Mucosa of descending colon (tissue), 3 donors: ENCODE data around the gene METTL25. TPM values are rescaled to one million over a fixed set of nuclear protein-coding genes. Genes with fewer than 3 reads are reported as not detected.

Experiments used
- ATAC-seq: fragments of 200-7000 bp; cut with Tn5 transposase; one replicate; pipeline ENCODE4 v1.9.1; 2020; ENCODE audit warnings: mild to moderate bottlenecking, moderate library complexity
- DNase-seq, 3 donors: peaks; one replicate each; pipeline ENCODE4 v3.0.0-alpha.2; 2020
- H3K36me3 ChIP-seq: fragments of 200-600 bp; one replicate; pipeline ENCODE4 v1.8.0; 2021; ENCODE audit warnings: low read depth, mild to moderate bottlenecking
- H3K4me1 ChIP-seq: fragments of 200-600 bp; one replicate; pipeline ENCODE4 v1.8.0; 2021; ENCODE audit warnings: low read depth, mild to moderate bottlenecking
- H3K4me3 ChIP-seq: fragments of 200-600 bp; one replicate; pipeline ENCODE4 v1.8.0; 2021; ENCODE audit warnings: mild to moderate bottlenecking
- H3K9me3 ChIP-seq: fragments of 200-600 bp; one replicate; pipeline ENCODE4 v1.8.0; 2021; ENCODE audit warnings: mild to moderate bottlenecking
- CTCF ChIP-seq: fragments of 200-600 bp; IDR thresholded peaks from one replicate; pipeline ENCODE4 v1.8.0; 2022; ENCODE audit warnings: antibody characterized with exemption, mild to moderate bottlenecking
- intact Hi-C, 2 donors: fragments of 100-400 bp; cut with DNase I in 1 of 2; cut with micrococcal nuclease in 1 of 2; formaldehyde crosslinking; loops; one replicate each; pipeline versions ENCODE4 v1.11.0 to v1.11.1; 2022; cut with DNase I, micrococcal nuclease
- total RNA-seq, 3 donors: library from RNA; stranded (reverse); fragmentation: NEBNext Ultra II Directional in 2 of 3; extraction: Animal tissue kit (Norgen Biotek cat#: 25700) in 2 of 3; gene quantifications; one replicate each; pipeline versions ENCODE4 v1.2.1 to v1.2.4, GENCODE V29; 2021 to 2023
- donor health status: DM: no; HTN: no; CAD: no; lungs with moderate emphysema.
- donor health status: DM: no; HTN: no; CAD: no.
- donor health status: DM: no; HTN: yes; CAD: no.

Gene METTL25
- total RNA-seq, 3 donors from 2014 or later = 9.7 to 20.4 (median 15.5) TPM

- no peak for TF ChIP-seq CTCF
- intact Hi-C loops = no loop called here
- Histone ChIP-seq H3K9me3 (no peaks in the 10 kb centered on the region), H3K4me3 (no peak overlapping the region), H3K4me1 (no peaks in the 10 kb centered on the region), H3K36me3 (no peaks in the 10 kb centered on the region)
- no peak for DNase-seq
- ATAC-seq = no peak
Measured at GRCh38 chr12:82458101-82458500, 99.8 kb downstream of the METTL25 start.

GRCh38 chr12:82461393-82461792 is 103.1 kb downstream of the METTL25 start:
- H3K36me3 ChIP-seq = no peaks in the 10 kb centered on the region
- no peaks in the 10 kb centered on the region for H3K4me1 ChIP-seq
- H3K9me3 ChIP-seq = no peaks in the 10 kb centered on the region
- no peak for DNase-seq
- intact Hi-C loops = no loop called here
- TF ChIP-seq CTCF = no peak
- ATAC-seq = no peak
- H3K4me3 ChIP-seq = no peak overlapping the region

GRCh38 chr12:82461836-82462235 is 103.5 kb downstream of the METTL25 start:
- H3K9me3 ChIP-seq = no peaks in the 10 kb centered on the region
- TF ChIP-seq CTCF = no peak
- no peak for ATAC-seq
- no peak for DNase-seq
- H3K4me1 ChIP-seq = no peaks in the 10 kb centered on the region
- H3K36me3 ChIP-seq = no peaks in the 10 kb centered on the region
- intact Hi-C loops = no loop called here
- H3K4me3 ChIP-seq = no peak overlapping the region

- intact Hi-C loops = no loop called here
- Histone ChIP-seq H3K9me3 (peaks cover 4% of the 10 kb centered on the region), H3K4me3 (no peak overlapping the region), H3K4me1 (no peaks in the 10 kb centered on the region), H3K36me3 (no peaks in the 10 kb centered on the region)
- TF ChIP-seq CTCF = no peak
- no peak for ATAC-seq
- DNase-seq = no peak
Measured at GRCh38 chr12:82468563-82468962, 110.2 kb downstream of the METTL25 start.

GRCh38 chr12:82470906-82471512 is 112.7 kb downstream of the METTL25 start:
- H3K4me1 ChIP-seq = no peaks in the 10 kb centered on the region
- peaks cover 4% of the 10 kb centered on the region for H3K9me3 ChIP-seq
- no peak for DNase-seq
- TF ChIP-seq CTCF = no peak
- intact Hi-C loops = no loop called here
- H3K36me3 ChIP-seq = no peaks in the 10 kb centered on the region
- ATAC-seq = no peak
- no peak overlapping the region for H3K4me3 ChIP-seq
